Frontal cortex (tissue), 4 donors: Measurements from ENCODE around the gene NPVF. TPM values are rescaled to one million over a fixed set of nuclear protein-coding genes. Genes with fewer than 3 reads are reported as not detected.

Source experiments
- DNase-seq, 2 donors: peaks; one replicate each; pipeline ENCODE4 v3.0.0; 2012; ENCODE audit warnings: low spot score in 2 of 2
- FAIRE-seq: peaks from 2 replicates; lab custom pipeline; 2012; peaks lifted over from hg19 to GRCh38; lab: Jason Lieb, UNC
- small RNA-seq: library from RNA; depleted of rRNA; stranded (forward); fragments of <200 nt; gene quantifications from one replicate; pipeline ENCODE3, GENCODE V24; 2014
- total RNA-seq: library from RNA; depleted of rRNA; stranded (reverse); fragments of >200 nt; gene quantifications from one replicate; pipeline ENCODE4 v1.2.3, GENCODE V29; 2014
- donor health status: control.
- donor health status: control.
- donor health status: control.

NPVF gene
- total RNA-seq, 1 donor from 2014 or later: not detected

DNA sequence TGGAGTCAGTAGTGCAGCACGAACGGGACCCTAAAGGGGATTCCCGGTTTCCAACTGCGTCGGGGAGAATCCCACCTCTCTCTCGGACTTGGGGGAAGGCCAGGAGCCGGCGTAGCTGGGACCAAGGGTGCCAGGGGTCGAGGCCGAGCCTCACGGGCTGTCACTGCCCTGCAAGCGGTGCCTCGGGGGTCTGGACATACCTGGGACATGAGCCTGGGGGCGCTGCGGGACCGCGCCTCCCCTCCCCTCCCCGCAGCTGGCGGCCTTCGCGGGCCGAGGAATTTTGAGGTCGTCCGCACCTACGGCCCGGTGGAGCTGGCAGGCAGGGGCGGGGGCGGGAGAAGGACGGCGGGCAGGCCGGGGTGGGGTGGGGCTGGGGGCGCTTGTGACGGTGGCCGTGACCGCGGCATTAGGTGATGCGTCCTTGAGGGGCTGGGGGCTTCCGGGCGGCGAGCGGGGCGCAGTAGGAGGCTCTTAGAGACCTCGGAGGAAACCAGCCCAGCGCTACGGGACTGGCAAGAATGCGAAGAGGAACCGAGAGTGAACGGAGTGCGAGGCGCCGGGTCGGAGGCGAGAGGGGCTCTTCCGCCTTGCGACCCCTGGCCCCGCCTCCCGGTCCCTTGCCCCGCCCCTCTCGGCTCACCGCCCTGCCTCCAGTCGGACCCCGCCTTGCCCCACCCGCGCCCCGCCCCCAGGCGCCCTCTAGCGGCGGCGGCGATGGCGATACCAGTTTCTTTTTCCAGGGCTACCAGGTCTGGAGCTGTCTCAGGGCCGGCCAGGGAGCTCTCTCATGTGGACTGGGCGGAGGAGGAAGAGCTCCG is 48.3 kb downstream of the NPVF start:
- no peak for FAIRE-seq
- DNase-seq: peak; percentile 82 to 92

DNA sequence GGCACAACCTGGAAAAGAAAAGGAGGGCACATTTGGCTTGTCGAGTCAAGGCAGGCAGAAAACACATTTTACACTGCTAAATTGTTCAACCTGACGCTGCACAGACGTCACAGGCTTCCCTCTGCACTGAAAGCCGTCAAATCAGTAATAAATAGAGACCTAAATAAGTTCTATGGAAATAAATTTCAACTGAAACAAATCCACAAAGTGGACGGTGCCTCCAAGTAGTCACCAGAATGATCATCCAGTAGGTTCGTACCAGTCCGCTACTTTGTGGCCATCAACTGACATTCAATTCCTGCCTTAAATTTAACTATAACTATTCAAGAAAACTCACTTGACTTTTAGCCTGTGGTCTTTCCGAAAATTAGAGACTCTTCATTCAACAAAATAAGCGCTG is 49.0 kb downstream of the NPVF start:
- DNase-seq: no peak
- FAIRE-seq: no peak

Small RNA genes lying within 50 kb of the gene (small RNA-seq; reads per million reads assigned to genes)
- gene RF00012: not detected

Other genes with a start within 250 kb of the NPVF start
- 4.5 TPM for gene OSBPL3, start 248.3 kb downstream of the NPVF start, total RNA-seq
- 107 TPM for gene CYCS, start 103.2 kb downstream of the NPVF start, total RNA-seq